HG03066 (cell line): ENCODE data around the gene RBM20.

Source experiments
- ATAC-seq: cut with Tn5 transposase; IDR thresholded peaks from one replicate; pipeline ENCODE4 v1.9.1; 2021; ENCODE audit warnings: low read depth; ENCODE audit not compliant: unreplicated experiment

The RBM20 gene

GRCh38 chr10:110822712-110823311 lies 178.7 kb downstream of the RBM20 start:
- ATAC-seq: no peak

- ATAC-seq: no peak
Measured at GRCh38 chr10:110824152-110824441, 180.0 kb downstream of the RBM20 start.

- ATAC-seq: no peak
Measured at GRCh38 chr10:110824660-110825059, 180.5 kb downstream of the RBM20 start.

- no peak for ATAC-seq
Measured at GRCh38 chr10:110825508-110825907, 181.4 kb downstream of the RBM20 start.

GRCh38 chr10:110827410-110827809 lies 183.3 kb downstream of the RBM20 start:
- no peak for ATAC-seq

GRCh38 chr10:110827875-110828274 lies 183.7 kb downstream of the RBM20 start:
- no peak for ATAC-seq

- ATAC-seq: no peak
Measured at GRCh38 chr10:110828525-110828924, 184.4 kb downstream of the RBM20 start.

- ATAC-seq: no peak
Measured at GRCh38 chr10:110829721-110830410, 185.7 kb downstream of the RBM20 start.

- ATAC-seq: no peak
Measured at GRCh38 chr10:110833234-110833940, 189.3 kb downstream of the RBM20 start.

- ATAC-seq: no peak
Measured at GRCh38 chr10:110833941-110834628, 189.9 kb downstream of the RBM20 start.

- ATAC-seq: no peak
Measured at GRCh38 chr10:110834629-110835301, 190.6 kb downstream of the RBM20 start.

GRCh38 chr10:110835841-110836240 lies 191.7 kb downstream of the RBM20 start:
- ATAC-seq: no peak

- no peak for ATAC-seq
Measured at GRCh38 chr10:110836706-110837105, 192.6 kb downstream of the RBM20 start.

- no peak for ATAC-seq
Measured at GRCh38 chr10:110837418-110838171, 193.5 kb downstream of the RBM20 start.

- ATAC-seq: no peak
Measured at GRCh38 chr10:110840225-110840922, 196.2 kb downstream of the RBM20 start.

- no peak for ATAC-seq
Measured at GRCh38 chr10:110840923-110841428, 196.8 kb downstream of the RBM20 start.

- ATAC-seq: peak; percentile 71
Measured at GRCh38 chr10:110841767-110842267, 197.7 kb downstream of the RBM20 start.

- peak; percentile 8 for ATAC-seq
Measured at GRCh38 chr10:110842326-110842904, 198.3 kb downstream of the RBM20 start.

GRCh38 chr10:110843031-110843430 lies 198.9 kb downstream of the RBM20 start:
- peak; percentile 70 for ATAC-seq
